Measurements from ENCODE around the gene EHD4.

DNA sequence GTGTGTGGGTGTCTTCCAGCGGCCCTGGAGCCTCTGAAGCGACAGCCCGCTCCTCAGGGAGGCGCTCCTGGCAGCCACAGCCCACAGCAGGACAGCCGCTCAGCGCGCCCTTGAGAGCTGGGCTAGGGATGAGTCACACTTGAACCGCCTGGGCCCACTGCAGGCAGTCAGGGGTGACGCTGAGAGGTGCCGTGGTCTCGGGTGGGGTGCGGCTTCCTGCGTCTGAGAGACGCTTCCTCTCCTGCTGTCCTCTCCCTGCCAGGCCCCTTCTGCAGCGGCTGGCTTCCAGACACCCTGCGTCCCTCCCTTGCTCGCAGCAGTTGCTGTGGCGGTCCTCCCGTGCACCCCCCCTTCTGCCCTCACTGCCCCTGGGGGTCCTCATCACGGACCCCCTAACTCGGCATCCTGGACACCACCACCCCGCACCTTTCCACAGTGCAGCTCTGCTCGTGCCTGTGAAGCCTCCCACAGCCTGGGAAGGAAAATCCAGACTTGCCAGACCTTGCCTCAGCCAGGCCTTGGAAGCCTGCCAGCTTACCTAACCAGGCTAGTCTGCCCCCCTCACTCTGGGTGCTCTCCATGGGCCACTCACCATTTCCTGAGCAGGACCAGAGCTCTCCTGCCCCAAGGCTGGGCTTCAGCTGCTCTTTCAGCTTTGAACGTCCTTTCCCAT is 77.4 kb downstream of the EHD4 start:
- TF ChIP-seq, protein P1, sequence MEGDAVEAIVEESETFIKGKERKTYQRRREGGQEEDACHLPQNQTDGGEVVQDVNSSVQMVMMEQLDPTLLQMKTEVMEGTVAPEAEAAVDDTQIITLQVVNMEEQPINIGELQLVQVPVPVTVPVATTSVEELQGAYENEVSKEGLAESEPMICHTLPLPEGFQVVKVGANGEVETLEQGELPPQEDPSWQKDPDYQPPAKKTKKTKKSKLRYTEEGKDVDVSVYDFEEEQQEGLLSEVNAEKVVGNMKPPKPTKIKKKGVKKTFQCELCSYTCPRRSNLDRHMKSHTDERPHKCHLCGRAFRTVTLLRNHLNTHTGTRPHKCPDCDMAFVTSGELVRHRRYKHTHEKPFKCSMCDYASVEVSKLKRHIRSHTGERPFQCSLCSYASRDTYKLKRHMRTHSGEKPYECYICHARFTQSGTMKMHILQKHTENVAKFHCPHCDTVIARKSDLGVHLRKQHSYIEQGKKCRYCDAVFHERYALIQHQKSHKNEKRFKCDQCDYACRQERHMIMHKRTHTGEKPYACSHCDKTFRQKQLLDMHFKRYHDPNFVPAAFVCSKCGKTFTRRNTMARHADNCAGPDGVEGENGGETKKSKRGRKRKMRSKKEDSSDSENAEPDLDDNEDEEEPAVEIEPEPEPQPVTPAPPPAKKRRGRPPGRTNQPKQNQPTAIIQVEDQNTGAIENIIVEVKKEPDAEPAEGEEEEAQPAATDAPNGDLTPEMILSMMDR (IDR thresholded peaks at IDR 0.05), result no peak
- no peak for TF ChIP-seq POLR2A (IDR thresholded peaks at IDR 0.05)
